ENCODE measurements around the gene SHBG. TPM values are rescaled to one million over a fixed set of nuclear protein-coding genes. Genes with fewer than 3 reads are reported as not detected.

SHBG gene
- total RNA-seq, 1 experiment from 2014 or later: not detected

DNA sequence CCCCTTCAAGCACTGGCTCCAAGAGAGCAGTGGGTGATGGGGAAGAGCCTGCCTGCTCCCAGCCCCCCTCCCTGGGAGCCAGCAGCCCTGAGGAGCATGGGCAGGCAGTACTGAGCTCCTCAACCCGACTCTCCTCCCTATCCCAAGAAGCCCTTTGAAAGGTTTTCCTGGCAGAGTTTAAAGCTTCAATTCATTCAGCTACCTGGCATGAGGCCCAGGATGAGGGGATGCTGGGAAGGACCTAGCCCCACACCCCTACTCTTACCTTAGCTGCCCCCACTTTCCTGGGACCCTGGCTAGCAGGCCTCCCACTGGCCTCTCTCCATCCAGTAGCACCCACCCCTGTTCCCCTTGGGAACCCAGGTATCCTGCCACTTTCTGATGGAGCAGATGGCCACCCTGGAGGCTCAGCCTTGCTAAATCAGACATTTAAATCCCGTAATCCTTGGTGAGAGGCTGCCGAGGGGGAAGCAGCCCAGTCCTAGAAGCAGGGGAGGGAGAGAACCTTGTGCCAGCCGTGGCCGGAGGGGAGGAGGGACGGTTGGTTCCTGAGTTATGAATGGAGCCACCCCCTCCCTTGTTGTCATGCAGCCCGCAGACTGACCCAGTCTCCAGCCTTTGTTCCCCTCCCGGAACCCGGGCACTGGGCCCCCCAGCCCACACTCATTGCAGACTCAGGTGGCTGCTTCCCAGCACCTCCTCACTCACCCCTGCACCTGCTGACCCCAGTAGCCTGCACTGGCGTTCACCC is 37.9 kb downstream of the SHBG start:
- H3K9me2 ChIP-seq (ENCODE audit: insufficient read depth): no peaks in the 10 kb centered on the region
- H3K4me3 ChIP-seq (replicated peaks in 1 of 2; ENCODE audit: low read depth in 1 of 2, low read length in 2 of 2): no peak overlapping the region
- ChIA-PET CTCF (interaction anchor here (2.0 kb wide), 1 partner anchor 20 kb away, joined by 6 read pairs; the partner anchor contains the start of gene TP53), POLR2A (interaction anchor here (1.7 kb wide), 1 partner anchor 10 kb away, joined by 3 read pairs; no protein-coding TSS in a partner anchor), RAD21 (ENCODE audit: low non-redundant PET in 1 of 2, low total read pairs in 2 of 2, uncharacterized antibody in 2 of 2, unreplicated experiment in 2 of 2) (no interaction called here)
- peaks cover 0 to 11% of the 10 kb centered on the region in 2 experiments; a peak in 2 of 4 replicates for H3K36me3 ChIP-seq (ENCODE audit: control insufficient read depth in 1 of 2, insufficient read depth in 2 of 2, low read length in 2 of 2)
- H3K9me3 ChIP-seq (ENCODE audit: control insufficient read depth in 1 of 2, insufficient read depth in 1 of 2, low read depth in 1 of 2, low read length in 2 of 2): no peaks in the 10 kb centered on the region
- H3K4me2 ChIP-seq (ENCODE audit: low read length): no peak overlapping the region
- no peak; the same call in 1 of the 2 replicates for ATAC-seq
- no peak overlapping the region for H3K27ac ChIP-seq (ENCODE audit: low read depth, low read length)
- no peak overlapping the region for H2AFZ ChIP-seq (ENCODE audit: low read depth, low read length, poor library complexity, severe bottlenecking)
- no TSS peak for BruUV-seq (replicated peaks)
- H3K9ac ChIP-seq (ENCODE audit: low read length): no peak overlapping the region
- H3K27me3 ChIP-seq (ENCODE audit: insufficient read depth, low read length): no peaks in the 10 kb centered on the region
- TF ChIP-seq CBX3 (IDR thresholded peaks at IDR 0.05; ENCODE audit: low read depth) (no peak), YY1 (IDR thresholded peaks at IDR 0.05; ENCODE audit: extremely low read depth, insufficient replicate concordance, low read depth, low read length) (no peak), EGR1 (IDR thresholded peaks at IDR 0.05; ENCODE audit: low read depth) (no peak), FOSL1 (IDR thresholded peaks at IDR 0.05; ENCODE audit: low read depth) (no peak), ZFX (IDR thresholded peaks at IDR 0.05) (no peak), ELF1 (IDR thresholded peaks at IDR 0.05; ENCODE audit: borderline replicate concordance, low read depth) (no peak), TCF7L2 (IDR thresholded peaks at IDR 0.05; ENCODE audit: borderline replicate concordance, extremely low read depth, insufficient read depth, insufficient read length) (no peak), EZH2 (IDR thresholded peaks at IDR 0.05) (no peak), POLR2AphosphoS5 (IDR thresholded peaks at IDR 0.05; ENCODE audit: low read depth, low read length) (no peak), POLR2A (IDR thresholded peaks at IDR 0.05; ENCODE audit: borderline replicate concordance, extremely low read depth, insufficient read depth, insufficient read length) (no peak), SP1 (IDR thresholded peaks at IDR 0.05; ENCODE audit: low read depth) (no peak), RAD21 (IDR thresholded peaks at IDR 0.05; ENCODE audit: low read depth) (no peak), SIN3A (IDR thresholded peaks at IDR 0.05; ENCODE audit: low read depth) (no peak)
- TF ChIP-seq, protein P1, sequence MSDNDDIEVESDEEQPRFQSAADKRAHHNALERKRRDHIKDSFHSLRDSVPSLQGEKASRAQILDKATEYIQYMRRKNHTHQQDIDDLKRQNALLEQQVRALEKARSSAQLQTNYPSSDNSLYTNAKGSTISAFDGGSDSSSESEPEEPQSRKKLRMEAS (IDR thresholded peaks at IDR 0.05): no peak
- TF ChIP-seq, protein P2, sequence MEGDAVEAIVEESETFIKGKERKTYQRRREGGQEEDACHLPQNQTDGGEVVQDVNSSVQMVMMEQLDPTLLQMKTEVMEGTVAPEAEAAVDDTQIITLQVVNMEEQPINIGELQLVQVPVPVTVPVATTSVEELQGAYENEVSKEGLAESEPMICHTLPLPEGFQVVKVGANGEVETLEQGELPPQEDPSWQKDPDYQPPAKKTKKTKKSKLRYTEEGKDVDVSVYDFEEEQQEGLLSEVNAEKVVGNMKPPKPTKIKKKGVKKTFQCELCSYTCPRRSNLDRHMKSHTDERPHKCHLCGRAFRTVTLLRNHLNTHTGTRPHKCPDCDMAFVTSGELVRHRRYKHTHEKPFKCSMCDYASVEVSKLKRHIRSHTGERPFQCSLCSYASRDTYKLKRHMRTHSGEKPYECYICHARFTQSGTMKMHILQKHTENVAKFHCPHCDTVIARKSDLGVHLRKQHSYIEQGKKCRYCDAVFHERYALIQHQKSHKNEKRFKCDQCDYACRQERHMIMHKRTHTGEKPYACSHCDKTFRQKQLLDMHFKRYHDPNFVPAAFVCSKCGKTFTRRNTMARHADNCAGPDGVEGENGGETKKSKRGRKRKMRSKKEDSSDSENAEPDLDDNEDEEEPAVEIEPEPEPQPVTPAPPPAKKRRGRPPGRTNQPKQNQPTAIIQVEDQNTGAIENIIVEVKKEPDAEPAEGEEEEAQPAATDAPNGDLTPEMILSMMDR (IDR thresholded peaks at IDR 0.05 in 2 of 3, conservative IDR thresholded peaks at IDR 0.05 in 1 of 3; ENCODE audit: borderline replicate concordance in 1 of 3, insufficient read depth in 1 of 3, low read depth in 2 of 3, low read length in 2 of 3): no peak
- TF ChIP-seq, protein P3, sequence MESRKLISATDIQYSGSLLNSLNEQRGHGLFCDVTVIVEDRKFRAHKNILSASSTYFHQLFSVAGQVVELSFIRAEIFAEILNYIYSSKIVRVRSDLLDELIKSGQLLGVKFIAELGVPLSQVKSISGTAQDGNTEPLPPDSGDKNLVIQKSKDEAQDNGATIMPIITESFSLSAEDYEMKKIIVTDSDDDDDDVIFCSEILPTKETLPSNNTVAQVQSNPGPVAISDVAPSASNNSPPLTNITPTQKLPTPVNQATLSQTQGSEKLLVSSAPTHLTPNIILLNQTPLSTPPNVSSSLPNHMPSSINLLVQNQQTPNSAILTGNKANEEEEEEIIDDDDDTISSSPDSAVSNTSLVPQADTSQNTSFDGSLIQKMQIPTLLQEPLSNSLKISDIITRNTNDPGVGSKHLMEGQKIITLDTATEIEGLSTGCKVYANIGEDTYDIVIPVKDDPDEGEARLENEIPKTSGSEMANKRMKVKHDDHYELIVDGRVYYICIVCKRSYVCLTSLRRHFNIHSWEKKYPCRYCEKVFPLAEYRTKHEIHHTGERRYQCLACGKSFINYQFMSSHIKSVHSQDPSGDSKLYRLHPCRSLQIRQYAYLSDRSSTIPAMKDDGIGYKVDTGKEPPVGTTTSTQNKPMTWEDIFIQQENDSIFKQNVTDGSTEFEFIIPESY (IDR thresholded peaks at IDR 0.05; ENCODE audit: extremely low read depth, insufficient replicate concordance, low read length): no peak
- H4K20me1 ChIP-seq (ENCODE audit: insufficient read depth): no peaks in the 10 kb centered on the region
- no peaks in the 10 kb centered on the region for H3K79me2 ChIP-seq (ENCODE audit: insufficient read depth, low read length)
- no peak for DNase-seq (ENCODE audit: low read depth, low spot score)
- intact Hi-C loops (cut with micrococcal nuclease): no loop called here
- no peaks in the 10 kb centered on the region for H3K4me1 ChIP-seq (ENCODE audit: control insufficient read depth in 1 of 2, insufficient read depth in 2 of 2, low read length in 2 of 2)
